Middle frontal gyrus (tissue), 1 donor: ENCODE data around the gene TPCN1.

Source experiments
- DNase-seq: peaks from one replicate; pipeline ENCODE4 v3.0.0-alpha.2; 2015; ENCODE audit warnings: low spot score; ENCODE audit errors: extremely low spot score

Gene TPCN1

DNA sequence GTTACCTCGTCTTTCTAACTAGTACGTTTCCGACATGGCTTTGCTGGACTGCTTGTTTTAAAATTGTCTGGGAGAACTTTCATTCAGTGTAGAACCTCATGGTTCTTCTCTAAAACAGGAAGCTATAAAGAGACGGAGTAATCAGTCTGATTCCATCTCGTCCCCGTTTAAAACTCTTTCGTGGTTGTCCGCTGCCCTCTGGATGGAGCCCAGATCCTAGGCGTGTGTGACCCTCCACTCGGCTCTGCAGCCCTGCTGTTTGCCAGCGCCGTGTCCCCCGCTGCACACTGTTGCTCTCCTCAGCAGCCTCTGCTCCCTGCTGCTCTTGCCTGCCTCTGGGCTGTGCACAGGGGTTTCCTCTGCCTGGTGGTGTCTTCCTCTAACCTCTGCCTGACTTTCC, 63.5 kb downstream of the TPCN1 start:
- no peak for DNase-seq

DNA sequence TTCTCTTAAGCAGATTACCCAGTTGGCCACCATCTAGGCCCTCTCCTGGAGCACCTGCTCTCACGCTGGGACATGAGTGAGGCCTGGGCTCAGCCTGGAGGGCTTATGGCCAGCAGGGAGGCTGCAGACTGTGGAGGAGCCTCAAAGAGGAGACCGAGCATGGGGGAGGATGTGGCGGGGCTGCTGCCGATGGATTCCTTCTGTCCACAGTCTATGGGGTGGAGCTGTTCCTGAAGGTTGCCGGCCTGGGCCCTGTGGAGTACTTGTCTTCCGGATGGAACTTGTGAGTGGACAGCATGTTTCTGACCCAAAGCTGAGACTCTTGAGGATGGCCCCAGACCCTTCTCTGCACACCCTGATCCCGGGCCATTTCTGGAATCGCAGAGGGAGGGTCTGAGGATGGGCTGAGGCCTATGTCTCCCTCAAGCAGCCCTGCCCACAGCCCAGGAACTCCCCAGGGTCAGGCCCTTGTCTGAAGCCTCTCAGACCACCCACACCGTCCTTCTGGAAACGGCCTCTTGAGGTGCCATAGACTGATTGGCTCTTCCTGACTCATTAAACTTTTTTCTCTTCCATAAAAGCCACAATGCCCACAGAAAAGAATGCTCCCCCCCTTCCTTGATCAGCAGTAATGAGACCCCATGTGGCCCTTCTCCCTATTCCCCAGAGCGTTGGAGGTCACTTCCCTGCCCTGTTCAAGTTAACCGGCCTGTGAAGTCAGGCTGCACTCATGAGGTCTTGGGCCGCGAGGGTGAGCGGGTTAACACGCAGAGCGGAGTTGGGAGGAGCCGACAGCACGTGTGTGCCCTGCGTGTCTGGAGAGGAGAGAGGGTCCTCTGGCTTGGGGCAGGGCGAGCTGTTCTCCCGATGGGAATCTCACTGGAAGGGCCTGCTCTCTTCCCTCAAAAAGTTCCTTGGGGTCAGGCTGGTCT, 64.7 kb downstream of the TPCN1 start:
- DNase-seq = no peak

DNA sequence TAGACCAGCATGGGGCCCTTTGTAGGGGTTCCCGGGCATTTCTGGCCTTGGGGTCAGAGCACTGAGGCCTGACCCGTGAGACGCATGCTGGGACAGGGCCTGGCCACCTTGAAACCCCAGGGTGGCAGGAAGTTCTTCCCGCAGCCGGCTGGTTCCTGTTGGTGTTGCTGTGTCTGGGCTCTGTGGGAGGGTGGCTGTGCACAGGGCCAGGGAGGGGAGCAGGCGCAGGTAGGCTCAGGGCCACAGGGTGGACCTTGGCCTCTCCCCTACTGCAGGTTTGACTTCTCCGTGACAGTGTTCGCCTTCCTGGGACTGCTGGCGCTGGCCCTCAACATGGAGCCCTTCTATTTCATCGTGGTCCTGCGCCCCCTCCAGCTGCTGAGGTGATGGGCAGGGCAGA, 65.4 kb downstream of the TPCN1 start:
- no peak for DNase-seq

DNA sequence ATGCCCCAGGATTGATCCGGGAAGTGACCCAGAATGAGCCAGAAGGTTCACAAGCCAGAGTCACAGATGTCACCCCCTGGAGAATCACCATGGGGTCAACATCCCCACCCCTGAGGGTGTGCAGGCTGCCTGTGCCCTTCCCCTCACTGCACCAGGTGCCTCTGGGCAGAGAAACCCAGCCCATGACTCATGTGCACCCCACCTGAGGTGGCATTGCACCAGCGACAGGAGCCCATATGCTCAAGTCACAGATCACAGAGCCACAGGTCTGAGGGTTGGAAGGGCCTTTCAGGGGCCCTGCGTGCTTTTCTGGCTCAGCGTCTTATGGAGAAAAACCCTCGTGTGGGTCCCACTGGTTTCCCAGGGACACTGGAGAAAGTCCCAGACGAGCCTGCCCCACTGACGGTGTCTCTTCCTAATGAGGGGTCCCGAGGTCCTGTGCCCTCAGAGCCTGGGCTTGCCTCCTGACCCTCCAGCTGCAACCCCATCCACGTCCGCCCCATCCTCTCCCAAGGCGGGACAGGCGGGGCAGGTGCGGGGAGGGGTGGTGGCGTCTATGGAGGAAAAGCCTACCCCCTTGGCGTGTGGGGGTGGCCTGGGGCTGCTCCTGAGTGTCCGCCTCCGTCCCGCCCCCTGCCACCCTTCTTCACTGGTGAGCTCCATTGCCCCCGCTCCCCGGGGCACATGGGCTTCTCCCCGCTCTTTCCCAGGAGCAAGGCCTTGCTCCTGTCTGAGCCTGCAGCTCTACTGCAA, 66.1 kb downstream of the TPCN1 start:
- no peak for DNase-seq

DNA sequence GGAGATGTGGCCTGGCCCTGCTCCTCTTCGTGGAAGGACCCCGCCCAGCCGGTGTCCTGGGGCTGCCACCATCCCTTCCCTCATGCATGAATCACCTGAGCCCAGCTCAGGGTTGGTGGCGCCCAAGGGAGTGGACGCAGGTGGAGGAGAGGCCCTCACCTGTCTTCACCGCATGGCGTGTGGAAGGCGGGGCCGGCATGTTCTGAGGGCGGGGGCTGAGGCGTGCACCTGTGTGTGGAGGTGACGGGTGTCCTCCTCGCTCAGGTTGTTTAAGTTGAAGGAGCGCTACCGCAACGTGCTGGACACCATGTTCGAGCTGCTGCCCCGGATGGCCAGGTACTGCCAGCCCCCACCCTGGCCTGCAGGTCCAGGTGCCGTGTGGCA, 66.6 kb downstream of the TPCN1 start:
- no peak for DNase-seq

DNA sequence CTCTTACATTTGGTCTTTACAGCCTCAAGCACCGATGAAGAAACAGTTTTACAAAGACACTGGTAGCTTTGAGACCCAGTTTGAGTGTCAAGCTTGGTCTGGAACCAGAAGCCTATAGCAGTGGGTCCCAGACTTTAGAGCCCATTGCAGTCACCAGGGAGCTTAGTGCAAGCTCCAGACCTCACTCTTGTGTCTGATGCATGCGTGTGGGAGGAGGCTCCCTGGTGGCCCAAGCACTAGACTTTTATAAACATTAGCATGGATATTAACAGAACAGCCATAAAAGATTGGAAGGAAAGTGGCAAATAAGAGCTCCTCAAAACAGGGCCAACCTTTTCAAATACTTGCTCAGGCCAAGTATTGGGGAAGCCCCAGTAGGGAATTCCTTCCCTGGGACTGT, 68.1 kb downstream of the TPCN1 start:
- DNase-seq = no peak

DNA sequence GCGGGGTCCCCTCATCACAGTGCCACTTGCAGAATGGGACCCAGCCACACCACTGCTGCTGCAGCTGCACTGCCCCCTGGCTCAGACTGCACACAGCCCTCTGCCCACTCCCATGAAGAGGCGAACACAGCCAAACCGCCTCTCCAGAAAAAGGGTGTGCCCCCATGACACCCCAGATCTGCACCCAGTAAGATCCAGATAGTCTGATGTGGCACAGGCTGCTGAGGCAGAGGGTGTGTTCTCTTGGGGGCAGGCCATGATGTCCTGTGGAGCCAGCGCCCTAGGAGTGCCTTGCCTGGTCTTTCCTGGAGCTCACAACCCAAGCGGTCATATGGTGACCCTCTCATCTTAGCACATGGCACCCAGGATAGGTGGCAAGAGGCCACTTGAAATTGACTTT, 69.2 kb downstream of the TPCN1 start:
- no peak for DNase-seq

DNA sequence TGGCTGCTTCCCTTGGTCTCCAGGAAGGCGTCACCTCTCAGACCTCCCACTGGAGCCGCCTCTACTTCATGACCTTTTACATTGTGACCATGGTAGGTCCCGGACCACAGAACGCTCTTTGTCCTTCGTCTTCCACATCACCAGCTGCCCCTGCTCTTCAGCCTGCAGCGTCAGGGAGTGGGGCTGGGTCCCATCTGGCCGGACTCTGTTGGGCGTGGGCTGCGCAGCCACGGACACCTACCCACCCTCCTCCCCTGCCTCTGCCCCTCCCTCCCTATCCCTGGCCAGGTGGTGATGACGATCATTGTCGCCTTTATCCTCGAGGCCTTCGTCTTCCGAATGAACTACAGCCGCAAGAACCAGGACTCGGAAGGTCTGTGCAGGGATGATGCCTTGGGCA, 70.3 kb downstream of the TPCN1 start:
- DNase-seq = no peak

DNA sequence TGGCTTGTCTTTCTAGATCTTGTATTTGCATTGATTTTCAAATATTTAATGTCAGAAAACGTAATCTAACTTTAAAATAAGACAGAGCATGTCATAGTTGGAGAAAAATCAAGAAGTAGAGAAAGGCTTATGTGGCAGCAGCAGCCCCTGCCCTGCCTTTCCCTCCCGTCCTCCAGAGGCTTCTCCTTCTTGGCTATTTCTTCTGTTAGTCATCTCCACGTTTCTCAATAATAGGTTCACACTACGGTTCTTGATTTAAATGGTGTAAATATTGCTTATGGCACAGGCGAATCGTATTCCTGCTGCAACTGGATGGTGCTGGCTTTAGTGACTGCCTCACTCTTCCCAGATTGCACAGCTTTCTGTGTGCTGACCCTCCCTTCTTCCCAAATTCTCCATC, 70.8 kb downstream of the TPCN1 start:
- no peak for DNase-seq

DNA sequence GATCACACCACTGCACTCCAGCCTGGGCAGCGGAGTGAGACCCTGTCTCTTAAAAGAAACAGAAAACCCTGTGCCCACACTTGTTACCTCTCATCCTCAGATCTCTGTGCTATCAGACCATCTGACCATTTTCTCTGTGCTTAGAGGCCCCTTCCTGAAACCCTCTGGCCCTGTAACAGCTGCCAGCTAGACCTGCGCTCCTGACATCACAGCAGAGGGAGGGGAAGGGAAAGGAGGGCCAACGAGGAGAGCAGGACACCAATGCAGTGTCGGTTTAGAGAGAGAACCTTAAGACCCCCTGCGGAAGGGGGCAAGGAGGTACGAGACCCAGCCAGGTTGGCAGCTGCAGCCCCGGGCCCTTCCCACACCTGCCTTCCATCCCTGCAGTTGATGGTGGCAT, 71.3 kb downstream of the TPCN1 start:
- no peak for DNase-seq

DNA sequence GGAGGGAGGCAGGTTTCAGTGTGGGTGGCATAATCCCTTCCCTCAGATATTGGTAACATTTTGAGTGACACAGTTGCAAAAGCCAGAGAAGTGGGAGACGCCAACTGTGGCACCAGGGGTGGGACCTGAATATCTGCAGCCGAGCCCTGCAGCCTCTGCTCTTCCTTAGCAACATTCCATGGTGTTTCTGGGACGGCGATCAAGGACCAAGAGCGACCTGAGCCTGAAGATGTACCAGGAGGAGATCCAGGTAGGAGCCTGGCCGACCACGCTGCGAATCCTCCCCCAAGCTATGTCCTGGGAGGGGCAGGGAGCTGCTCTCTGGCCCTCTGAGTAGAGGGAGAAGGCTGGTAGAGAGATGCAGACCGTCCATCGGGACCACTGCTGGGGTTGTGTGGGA, 71.8 kb downstream of the TPCN1 start:
- DNase-seq = no peak

DNA sequence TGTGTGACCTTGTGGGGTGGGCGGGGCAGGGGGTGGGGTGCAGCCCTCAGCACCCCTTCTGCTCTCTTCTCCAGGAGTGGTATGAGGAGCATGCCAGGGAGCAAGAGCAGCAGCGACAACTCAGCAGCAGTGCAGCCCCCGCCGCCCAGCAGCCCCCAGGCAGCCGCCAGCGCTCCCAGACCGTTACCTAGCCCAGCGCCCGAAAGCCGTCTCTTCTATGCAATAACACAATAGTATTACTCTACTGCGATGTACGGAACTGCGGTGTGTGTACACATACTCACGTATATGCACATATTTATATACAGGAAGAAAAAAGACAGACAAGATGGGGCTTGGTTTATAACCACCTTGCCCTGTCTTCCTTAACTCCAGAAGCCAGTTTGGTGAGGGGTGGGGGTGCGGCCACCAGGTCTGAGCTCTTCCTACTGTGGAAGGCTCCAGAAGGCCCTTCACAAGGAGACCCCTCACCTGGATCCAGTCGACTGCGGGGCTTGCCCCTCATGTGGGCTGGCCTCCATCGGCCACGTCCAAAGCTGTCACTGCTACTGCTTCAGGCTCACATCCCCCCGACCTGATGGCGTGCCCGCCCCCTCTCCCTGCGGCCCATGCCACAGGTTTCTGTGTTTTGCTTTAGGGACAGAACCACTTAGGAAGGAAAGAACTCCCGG, 74.8 kb downstream of the TPCN1 start:
- no peak for DNase-seq

DNA sequence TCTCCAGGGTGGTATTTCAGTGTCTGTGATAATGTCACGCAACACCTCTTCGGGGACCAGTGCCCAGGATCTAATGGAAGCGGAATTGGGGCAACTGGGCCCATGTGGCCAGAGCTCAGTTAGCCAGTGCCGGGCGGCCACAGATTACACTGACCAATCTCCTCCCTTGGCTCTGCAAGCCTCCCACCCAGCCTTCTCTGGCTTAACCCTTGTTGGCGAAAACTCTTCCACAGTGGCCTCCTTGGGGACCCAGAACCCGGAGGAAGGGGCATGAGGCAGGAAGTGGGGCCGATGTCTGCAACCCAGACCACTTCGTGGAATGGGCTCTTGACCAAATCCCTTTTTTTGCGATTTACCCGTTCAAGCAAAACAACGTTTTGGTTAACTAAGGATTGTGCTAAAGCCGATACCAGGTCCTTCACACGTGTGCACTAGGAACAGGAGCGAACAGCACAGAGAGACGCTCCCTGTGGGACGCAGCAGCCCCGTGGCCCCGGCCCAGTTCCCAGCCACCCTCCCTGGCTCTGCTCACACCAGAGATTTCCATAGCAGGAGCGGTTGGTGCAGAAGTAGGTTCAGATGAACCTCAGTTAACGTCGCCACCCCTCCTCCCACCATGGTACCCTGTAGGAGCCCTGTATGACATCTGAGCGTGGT, 75.4 kb downstream of the TPCN1 start:
- DNase-seq = no peak

DNA sequence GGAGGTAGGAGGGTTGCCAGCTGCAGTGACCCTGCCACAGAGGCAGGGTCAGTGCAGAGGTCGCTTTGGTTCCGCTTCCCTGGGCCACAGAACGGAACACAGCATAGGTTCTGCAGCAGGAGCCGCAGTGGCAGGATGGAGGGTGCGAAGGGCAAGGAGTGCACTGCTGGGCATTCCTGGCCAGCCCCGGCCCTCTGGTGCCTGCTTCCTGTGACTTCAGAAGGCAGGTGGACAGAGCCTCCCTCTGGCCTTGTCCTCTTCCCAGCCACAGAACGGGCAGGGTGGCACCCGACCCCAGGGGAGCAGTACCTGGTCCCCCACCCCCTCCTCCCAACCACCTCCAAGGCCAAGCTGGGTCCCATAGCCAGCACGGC, 75.9 kb downstream of the TPCN1 start:
- DNase-seq = no peak

DNA sequence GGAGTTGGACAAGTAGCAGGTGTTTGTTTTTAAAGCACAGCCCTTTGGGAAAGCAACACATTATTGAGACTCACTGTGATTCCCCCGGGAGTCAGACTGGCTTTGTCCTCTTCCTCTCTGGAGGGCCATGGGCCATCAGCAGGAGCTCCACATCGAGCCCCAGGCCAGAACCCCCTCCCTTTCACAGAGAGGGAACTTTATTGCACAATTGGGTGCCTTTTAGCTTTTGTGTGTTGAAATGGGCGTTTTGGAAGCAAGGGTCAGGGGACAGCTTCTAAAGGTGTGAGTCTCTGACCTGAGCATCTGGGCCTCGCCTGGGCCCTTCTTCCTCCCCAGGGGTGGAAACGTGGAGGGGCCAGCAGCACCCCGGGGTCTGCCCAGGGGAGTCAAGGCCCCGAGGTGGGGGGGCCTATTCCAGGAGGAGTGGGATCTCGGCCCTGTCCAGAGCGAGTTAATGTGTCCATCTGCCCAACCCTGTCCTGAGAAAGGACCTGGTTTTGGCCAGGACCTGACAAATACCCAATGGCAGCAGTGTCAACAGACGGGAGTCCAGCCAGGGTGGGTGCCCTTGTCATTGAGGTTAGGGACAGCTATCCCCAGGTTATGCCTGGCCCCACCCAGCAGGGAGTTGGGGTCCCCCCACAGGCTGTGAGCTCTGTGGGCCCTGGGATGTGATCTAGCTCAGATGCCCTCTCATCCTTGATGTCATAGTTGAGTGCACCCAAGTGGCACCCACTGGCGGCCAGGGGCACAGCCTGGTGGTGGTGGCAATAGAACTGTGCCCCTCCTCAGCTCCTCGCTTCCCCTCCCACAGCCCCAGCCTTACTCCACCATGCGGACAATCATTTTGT, 76.6 kb downstream of the TPCN1 start:
- DNase-seq = no peak

DNA sequence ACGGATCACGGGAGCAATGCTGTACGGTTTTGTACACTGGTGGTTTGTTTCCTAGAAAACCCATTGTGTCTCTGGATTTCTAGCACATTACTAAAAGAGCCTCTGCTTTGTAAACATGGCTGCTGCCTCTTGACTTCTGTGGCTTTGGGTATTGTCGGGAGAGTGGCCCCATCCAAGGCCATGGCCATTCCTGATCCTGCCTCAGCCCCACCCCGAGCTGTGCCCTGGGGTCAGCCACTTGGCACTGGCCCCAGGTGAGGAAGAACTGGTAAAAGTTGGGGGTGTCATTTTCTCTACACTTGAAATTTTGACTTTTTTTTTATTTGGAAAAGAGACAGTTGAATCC, 77.2 kb downstream of the TPCN1 start:
- no peak for DNase-seq

DNA sequence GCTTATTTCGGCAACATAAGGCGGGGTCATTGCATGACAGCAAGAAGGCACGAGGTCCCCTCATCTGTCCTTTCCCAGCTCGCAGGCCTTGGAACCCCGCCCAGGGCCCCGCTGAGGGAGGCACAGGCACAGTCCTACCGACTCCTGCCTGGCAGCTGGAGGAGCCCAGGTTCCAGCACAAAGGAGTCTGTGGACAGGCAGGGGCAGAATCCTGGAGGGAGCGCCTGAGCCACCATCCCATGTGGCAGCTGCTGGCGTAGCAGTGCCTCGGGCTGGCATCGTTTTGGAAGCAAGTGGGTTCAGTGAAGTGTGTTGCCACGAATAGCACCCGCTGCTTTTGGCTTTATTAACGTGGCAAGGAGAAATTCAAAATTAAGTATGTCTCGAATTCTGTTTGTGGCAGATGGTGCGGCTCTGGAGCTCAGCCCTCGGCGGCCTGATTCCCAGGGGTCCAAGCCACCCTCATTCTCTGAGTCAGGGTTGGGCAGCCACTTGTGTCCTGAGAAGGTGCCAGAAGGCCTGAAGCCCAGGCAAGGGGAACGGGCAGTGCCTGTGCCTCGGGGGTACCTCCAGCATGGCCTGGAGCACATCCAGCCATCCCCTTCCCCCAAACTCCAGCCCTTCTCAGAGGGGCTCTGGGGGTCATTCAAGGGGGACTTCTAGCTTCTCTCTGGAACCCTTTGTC, 77.7 kb downstream of the TPCN1 start:
- DNase-seq = no peak

DNA sequence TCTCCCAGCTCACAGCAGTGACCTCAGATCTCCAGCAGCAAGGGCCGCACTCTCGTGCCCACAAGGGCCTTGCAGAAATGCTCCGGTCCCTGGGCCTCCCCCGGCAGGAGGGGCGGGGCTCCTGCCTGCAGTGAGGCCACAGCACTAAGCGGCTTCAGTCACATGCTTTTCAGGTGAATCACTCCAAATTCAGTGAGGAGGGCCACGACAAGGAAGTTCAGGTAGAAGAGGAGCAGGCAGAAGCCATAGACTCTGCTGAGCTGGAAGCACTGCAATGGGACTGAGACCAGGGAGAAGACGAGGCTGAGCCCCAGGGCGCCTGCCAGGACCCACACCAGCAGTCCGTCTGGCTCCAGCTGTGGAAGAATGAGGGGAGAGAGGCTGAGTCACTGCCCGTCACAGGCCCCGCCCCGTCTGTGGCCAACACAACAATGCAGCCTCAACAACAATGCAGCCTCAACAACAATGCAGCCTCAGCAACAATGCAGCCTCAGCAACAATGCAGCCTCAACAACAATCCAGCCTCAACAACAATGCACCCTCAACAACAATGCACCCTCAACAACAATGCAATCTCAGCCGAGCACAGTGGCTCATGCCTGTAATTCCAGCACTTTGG, 78.5 kb downstream of the TPCN1 start:
- DNase-seq = no peak

DNA sequence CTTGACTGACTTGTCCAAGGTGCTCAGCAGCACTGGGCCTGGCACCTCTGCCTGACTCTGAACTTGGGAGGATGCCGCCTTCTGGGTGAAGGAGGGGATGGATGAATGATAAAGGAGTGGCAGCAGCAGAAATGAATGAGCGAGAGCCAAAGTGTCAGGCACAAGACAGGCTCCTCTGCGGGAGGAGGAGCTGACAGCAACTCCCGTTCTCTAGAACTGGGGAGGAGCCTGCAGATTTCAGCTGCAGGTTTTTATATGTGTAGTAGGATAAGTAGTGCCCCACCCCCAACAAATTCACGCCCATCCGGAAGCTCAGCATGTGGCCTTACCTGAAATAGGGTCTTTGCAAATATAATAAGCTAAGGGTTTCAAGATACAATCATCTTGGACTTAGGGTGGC, 80.5 kb downstream of the TPCN1 start:
- DNase-seq = no peak

DNA sequence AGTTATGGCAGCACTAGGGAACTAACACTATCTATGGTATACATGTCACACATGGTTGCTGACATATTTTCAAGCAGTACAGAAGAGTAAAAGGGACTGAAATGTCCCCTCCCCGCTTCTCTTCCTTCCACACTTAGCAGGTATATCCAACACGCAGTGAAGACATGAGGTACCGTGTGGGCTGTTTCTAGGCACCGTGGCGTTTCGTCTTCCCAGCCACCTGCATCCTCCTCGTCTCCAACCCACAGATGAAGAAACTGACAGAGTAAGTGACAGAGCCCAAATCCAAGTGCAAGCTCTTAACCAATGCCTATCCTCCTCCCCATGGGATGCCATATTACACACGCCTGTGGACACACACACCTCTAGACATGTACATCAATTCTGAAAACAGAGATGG, 81.2 kb downstream of the TPCN1 start:
- DNase-seq = no peak
